ENCODE results near the gene MFSD12. TPM values are rescaled to one million over a fixed set of nuclear protein-coding genes. Genes with fewer than 3 reads are reported as not detected.
A peak's percentile ranks its signal among the peaks of the same experiment; 100 is the strongest.

The MFSD12 gene
- total and polyA plus RNA-seq, 11 donors, result 15.7 to 62.8 (median 23.4) TPM

DNA sequence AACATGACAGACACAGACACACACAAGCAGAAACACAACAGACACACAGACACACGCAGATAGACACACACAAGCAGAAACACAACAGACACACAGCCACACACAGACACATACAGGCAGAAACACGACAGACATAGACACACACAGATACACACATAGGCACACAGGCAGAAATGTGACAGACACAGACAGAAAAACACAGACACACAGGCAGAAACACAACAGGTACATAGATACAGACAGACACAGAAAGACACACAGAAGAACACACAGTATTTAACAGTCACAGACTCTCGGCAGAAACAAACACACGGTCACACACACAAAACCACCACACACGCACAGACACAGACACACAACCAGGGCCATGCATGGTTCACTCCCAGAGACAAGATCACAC is 48.4 kb upstream of the MFSD12 start:
- intact Hi-C loops (cut with DNase I), result no loop called here
- Histone ChIP-seq H3K4me3 (peak overlapping the region; percentile 42 to 84 (median 61)), H3K9me3 (no peaks in the 10 kb centered on the region), H3K4me1 (peaks cover 8 to 58% (median 38%) of the 10 kb centered on the region in 12 donors), H3K36me3 (peaks cover 0 to 3% (median 0%) of the 10 kb centered on the region in 9 donors), H3K27ac (peak overlapping the region in 10 of 12 donors; percentile 78 to 97 (median 88)), H3K27me3 (peaks cover 0 to 11% (median 0%) of the 10 kb centered on the region in 9 donors)
- no peak for TF ChIP-seq POLR2A (IDR thresholded peaks at IDR 0.05)
- TF ChIP-seq, protein P1, sequence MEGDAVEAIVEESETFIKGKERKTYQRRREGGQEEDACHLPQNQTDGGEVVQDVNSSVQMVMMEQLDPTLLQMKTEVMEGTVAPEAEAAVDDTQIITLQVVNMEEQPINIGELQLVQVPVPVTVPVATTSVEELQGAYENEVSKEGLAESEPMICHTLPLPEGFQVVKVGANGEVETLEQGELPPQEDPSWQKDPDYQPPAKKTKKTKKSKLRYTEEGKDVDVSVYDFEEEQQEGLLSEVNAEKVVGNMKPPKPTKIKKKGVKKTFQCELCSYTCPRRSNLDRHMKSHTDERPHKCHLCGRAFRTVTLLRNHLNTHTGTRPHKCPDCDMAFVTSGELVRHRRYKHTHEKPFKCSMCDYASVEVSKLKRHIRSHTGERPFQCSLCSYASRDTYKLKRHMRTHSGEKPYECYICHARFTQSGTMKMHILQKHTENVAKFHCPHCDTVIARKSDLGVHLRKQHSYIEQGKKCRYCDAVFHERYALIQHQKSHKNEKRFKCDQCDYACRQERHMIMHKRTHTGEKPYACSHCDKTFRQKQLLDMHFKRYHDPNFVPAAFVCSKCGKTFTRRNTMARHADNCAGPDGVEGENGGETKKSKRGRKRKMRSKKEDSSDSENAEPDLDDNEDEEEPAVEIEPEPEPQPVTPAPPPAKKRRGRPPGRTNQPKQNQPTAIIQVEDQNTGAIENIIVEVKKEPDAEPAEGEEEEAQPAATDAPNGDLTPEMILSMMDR (IDR thresholded peaks at IDR 0.05), result no peak
- WGBS, 4 donors, result 36 to 58% (median 50%) methylated on average over 5 of the region's 5 CpGs
- ATAC-seq, result no peak
- DNase-seq, result no peak

DNA sequence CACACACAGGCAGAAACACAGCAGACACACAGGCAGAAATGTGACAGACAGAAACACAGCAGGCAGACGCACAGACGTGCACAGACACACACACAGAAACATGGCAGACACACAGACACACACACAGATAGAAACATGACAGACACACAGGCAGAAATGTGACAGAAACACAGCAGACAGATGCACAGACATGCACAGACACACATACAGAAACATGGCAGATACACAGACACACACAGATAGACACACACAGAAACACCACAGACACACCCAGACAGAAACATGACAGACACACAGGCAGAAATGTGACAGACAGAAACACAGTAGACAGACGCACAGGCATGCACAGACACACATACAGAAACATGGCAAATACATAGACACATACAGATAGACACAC is 48.0 kb upstream of the MFSD12 start:
- ATAC-seq (no peak), DNase-seq (no peak)
- Histone ChIP-seq H3K27ac (peak overlapping the region in 7 of 12 donors; percentile 2 to 94 (median 82)), H3K4me3 (peak overlapping the region in 11 of 12 donors; percentile 42 to 84 (median 61)), H3K36me3 (no peaks in the 10 kb centered on the region), H3K9me3 (no peaks in the 10 kb centered on the region), H3K4me1 (peaks cover 8 to 58% (median 38%) of the 10 kb centered on the region in 12 donors), H3K27me3 (peaks cover 0 to 11% (median 0%) of the 10 kb centered on the region in 9 donors)
- intact Hi-C loops (cut with DNase I), result no loop called here
- TF ChIP-seq, protein P1 (IDR thresholded peaks at IDR 0.05), result no peak
- TF ChIP-seq POLR2A (IDR thresholded peaks at IDR 0.05), result no peak
- WGBS, 4 donors, result 41 to 63% (median 59%) methylated on average over 3 of the region's 3 CpGs

DNA sequence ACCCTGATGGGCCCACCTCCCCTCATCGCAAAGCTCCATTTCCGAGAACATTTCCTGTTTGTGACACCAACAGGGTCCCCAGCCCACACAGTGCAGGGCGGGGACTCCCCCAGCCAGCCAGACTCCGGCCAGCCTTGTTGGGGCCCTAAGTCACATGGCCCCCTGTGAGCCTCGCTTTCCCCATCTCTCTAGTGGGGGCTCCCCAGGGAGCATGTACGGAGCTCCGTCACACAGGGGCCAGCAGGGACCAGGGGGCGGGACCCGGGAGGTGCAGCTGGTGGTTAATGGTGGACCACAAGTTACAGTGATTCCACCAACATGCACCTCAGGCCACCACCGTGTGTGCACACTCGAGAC is 47.6 kb upstream of the MFSD12 start:
- no peaks in the 10 kb centered on the region for H3K9me3 ChIP-seq
- WGBS, 4 donors, result 36 to 50% (median 43%) methylated on average over 8 to 11 of the region's 11 CpGs
- DNase-seq, result peak in 1 of 5 donors; percentile 10
- intact Hi-C loops (cut with DNase I), result no loop called here
- peaks cover 0 to 2% (median 0%) of the 10 kb centered on the region in 9 donors for H3K36me3 ChIP-seq
- TF ChIP-seq, protein P1 (IDR thresholded peaks at IDR 0.05), result no peak
- no peak for TF ChIP-seq POLR2A (IDR thresholded peaks at IDR 0.05)
- peak overlapping the region in 10 of 12 donors; percentile 42 to 84 (median 62) for H3K4me3 ChIP-seq
- H3K27me3 ChIP-seq, result peaks cover 0 to 11% (median 0%) of the 10 kb centered on the region in 9 donors
- no peak for ATAC-seq
- peak overlapping the region in 8 of 12 donors; percentile 2 to 91 (median 28) for H3K27ac ChIP-seq
- peaks cover 8 to 54% (median 36%) of the 10 kb centered on the region in 12 donors for H3K4me1 ChIP-seq

DNA sequence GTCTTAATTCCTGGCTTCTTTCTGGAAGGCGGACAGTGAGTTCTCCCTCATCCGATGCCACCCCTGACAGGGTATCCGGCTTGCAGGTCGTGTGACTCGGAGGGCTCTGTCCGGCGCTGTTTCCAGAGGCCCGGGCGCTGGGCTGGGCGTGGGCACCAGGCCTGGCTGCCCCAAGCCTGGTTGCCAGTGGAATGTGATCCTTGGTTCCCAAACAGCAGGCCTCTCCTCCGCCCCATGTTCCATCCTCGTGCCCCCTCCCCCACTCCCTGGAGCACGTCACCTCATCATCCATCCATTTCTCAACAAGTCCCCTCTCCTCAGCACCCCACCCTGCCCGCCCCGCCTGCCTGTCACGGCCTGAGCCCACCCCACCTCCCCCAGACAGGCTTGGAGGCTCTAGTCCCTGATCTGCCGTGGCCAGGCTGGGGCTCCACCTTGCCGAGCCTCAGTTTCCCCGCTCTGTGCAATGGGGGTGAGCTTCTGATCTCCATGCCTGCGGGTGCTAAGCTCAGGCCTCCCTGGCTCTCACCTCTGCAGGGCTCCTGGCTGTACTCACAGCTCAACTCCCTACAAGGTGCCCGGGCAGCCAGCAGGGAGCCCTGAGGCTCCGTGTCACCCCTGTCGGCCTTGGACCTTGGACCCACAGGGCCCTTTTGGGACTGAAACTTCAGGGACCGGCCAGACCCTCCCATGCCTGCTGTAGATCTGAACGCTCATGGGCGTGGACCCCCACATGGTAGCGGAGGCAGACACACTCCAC is 47.0 kb upstream of the MFSD12 start:
- Histone ChIP-seq H3K4me3 (peak overlapping the region in 10 of 12 donors; percentile 42 to 84 (median 62)), H3K27me3 (peaks cover 0 to 11% (median 0%) of the 10 kb centered on the region in 9 donors), H3K27ac (peak overlapping the region in 9 of 12 donors; percentile 2 to 91 (median 44)), H3K36me3 (peaks cover 0 to 2% (median 0%) of the 10 kb centered on the region in 9 donors), H3K9me3 (no peaks in the 10 kb centered on the region), H3K4me1 (peaks cover 8 to 49% (median 31%) of the 10 kb centered on the region in 12 donors)
- 73 to 89% (median 81%) methylated on average over 19 to 27 of the region's 27 CpGs for WGBS, 4 donors
- ATAC-seq (no peak), DNase-seq (no peak)
- no peak for TF ChIP-seq POLR2A (IDR thresholded peaks at IDR 0.05)
- TF ChIP-seq, protein P1 (IDR thresholded peaks at IDR 0.05), result no peak
- intact Hi-C loops (cut with DNase I), result no loop called here

Data from heart left ventricle (tissue), 16 donors.